Endothelial cell of umbilical vein (primary cell): ENCODE measurements around the gene EML6. TPM values are rescaled to one million over a fixed set of nuclear protein-coding genes. Genes with fewer than 3 reads are reported as not detected.

Source experiments
- BruUV-seq: library from RNA; stranded (reverse); fragments of 400-500 nt; replicated peaks from 2 replicates; lab custom pipeline; 2021; lab: Mats Ljungman, UMichigan
- CTCF ChIA-PET: fragments of 300-600, 350-600 bp; sonication (Branson Sonifier 250); formaldehyde crosslinking; loops from one replicate; lab custom pipeline; 2021; ENCODE audit warnings: antibody characterized with exemption, inconsistent platforms; lab: Charles Lee
- POLR2A ChIA-PET: fragments of 300-600, 350-600 bp; sonication (Branson Sonifier 250); formaldehyde crosslinking; loops from one replicate; lab custom pipeline; 2021; ENCODE audit warnings: antibody characterized with exemption, inconsistent platforms; lab: Charles Lee
- DNase-seq: peaks from one replicate; pipeline ENCODE4 v3.0.0-alpha.2; 2011; ENCODE audit warnings: low read depth, low spot score
- FAIRE-seq: peaks from 2 replicates; lab custom pipeline; 2011; peaks lifted over from hg19 to GRCh38; lab: Jason Lieb, UNC
- H2AFZ ChIP-seq: 2 replicates; pipeline ENCODE4 v1.6.0; 2012; ENCODE audit warnings: low read depth, low read length, control low read depth, inconsistent platforms
- H3K27ac ChIP-seq: 2 replicates; pipeline ENCODE4 v1.5.1; 2011; ENCODE audit warnings: low read depth, mild to moderate bottlenecking, control low read depth, low read length, moderate library complexity; ENCODE audit not compliant: insufficient read depth
- H3K27me3 ChIP-seq, 2 experiments: 2 replicates each; pipeline versions ENCODE4 v1.6.0 to v1.6.1; 2011; ENCODE audit warnings: low read length in 2 of 2, mixed read lengths in 1 of 2; ENCODE audit not compliant: control insufficient read depth in 2 of 2, insufficient read depth in 2 of 2
- H3K36me3 ChIP-seq, 2 experiments: 2 replicates in 1 of 2; 3 replicates in 1 of 2; pipeline ENCODE4 v1.5.1; 2011; ENCODE audit warnings: low read length in 2 of 2, mild to moderate bottlenecking in 1 of 2, moderate library complexity in 1 of 2; ENCODE audit not compliant: control insufficient read depth in 2 of 2, insufficient read depth in 2 of 2; ENCODE audit errors: extremely low read depth in 1 of 2
- H3K4me1 ChIP-seq: 3 replicates; pipeline ENCODE4 v1.5.1; 2011; ENCODE audit warnings: mild to moderate bottlenecking, low read length; ENCODE audit not compliant: control insufficient read depth, insufficient read depth; ENCODE audit errors: extremely low read depth
- H3K4me2 ChIP-seq: 2 replicates; pipeline ENCODE4 v1.6.1; 2011; ENCODE audit warnings: low read length, control low read depth, mixed read lengths; ENCODE audit not compliant: insufficient read depth
- H3K4me3 ChIP-seq, 3 experiments: fragments of 200-600 bp in 1 of 3; sonication (generic), shearing (Covaris generic) in 1 of 3; replicated peaks in 1 of 3; 2 replicates each; pipeline ENCODE4 v1.5.1; 2011 to 2016; ENCODE audit warnings: control low read depth in 3 of 3, low read length in 3 of 3, mild to moderate bottlenecking in 2 of 3, inconsistent platforms in 1 of 3, low read depth in 1 of 3, moderate library complexity in 1 of 3; ENCODE audit not compliant: insufficient read depth in 1 of 3
- H3K79me2 ChIP-seq: 2 replicates; pipeline ENCODE4 v1.6.0; 2012; ENCODE audit warnings: low read length, inconsistent platforms; ENCODE audit not compliant: control insufficient read depth, insufficient read depth
- H3K9ac ChIP-seq: replicated peaks from 2 replicates; pipeline ENCODE3; 2011; ENCODE audit warnings: low read length, control low read depth; ENCODE audit not compliant: insufficient read depth; ENCODE audit errors: extremely low read depth
- H3K9me1 ChIP-seq: replicated peaks from 3 replicates; pipeline ENCODE4 v1.6.0; 2011; ENCODE audit warnings: mild to moderate bottlenecking, low read length; ENCODE audit not compliant: control insufficient read depth, insufficient read depth; ENCODE audit errors: extremely low read depth
- H3K9me3 ChIP-seq: replicated peaks from 2 replicates; pipeline ENCODE4 v1.5.1; 2012; ENCODE audit warnings: low read length, inconsistent platforms; ENCODE audit not compliant: control insufficient read depth, insufficient read depth
- H4K20me1 ChIP-seq: replicated peaks from 2 replicates; pipeline ENCODE3; 2011; ENCODE audit warnings: mild to moderate bottlenecking, low read length; ENCODE audit not compliant: control insufficient read depth, insufficient read depth; ENCODE audit errors: extremely low read depth
- CTCF ChIP-seq, 2 donors: IDR thresholded peaks; 1 replicate in 1 of 2; 2 replicates in 1 of 2; pipeline ENCODE4 v1.5.1; 2011; ENCODE audit warnings: low read length in 2 of 2, mild to moderate bottlenecking in 2 of 2, moderate library complexity in 2 of 2, control low read depth in 1 of 2, inconsistent platforms in 1 of 2, low read depth in 1 of 2; ENCODE audit not compliant: insufficient read depth in 1 of 2; ENCODE audit errors: extremely low read depth in 1 of 2
- EZH2 ChIP-seq: IDR thresholded peaks from 2 replicates; pipeline ENCODE4 v1.6.1; 2012; ENCODE audit warnings: borderline replicate concordance, low read depth, mild to moderate bottlenecking, moderate library complexity, low read length, inconsistent platforms; ENCODE audit not compliant: severe bottlenecking
- FOS ChIP-seq: IDR thresholded peaks from 2 replicates; pipeline ENCODE4 v1.6.1; 2011; ENCODE audit warnings: mild to moderate bottlenecking, low read length, moderate library complexity, borderline replicate concordance; ENCODE audit not compliant: insufficient read depth
- GATA2 ChIP-seq: IDR thresholded peaks from 2 replicates; pipeline ENCODE4 v1.7.0; 2011; ENCODE audit warnings: low read depth, mild to moderate bottlenecking, moderate library complexity, mixed read lengths, low read length; ENCODE audit not compliant: insufficient read length, insufficient read depth
- JUN ChIP-seq: IDR thresholded peaks from 2 replicates; pipeline ENCODE4 v1.6.1; 2011; ENCODE audit warnings: borderline replicate concordance, low read depth; ENCODE audit not compliant: insufficient read length, insufficient read depth
- MAX ChIP-seq: IDR thresholded peaks from 2 replicates; pipeline ENCODE4 v1.6.1; 2011; ENCODE audit not compliant: insufficient read depth, insufficient read length
- MYC ChIP-seq: IDR thresholded peaks from one replicate; pipeline ENCODE4 v1.6.1; 2011; ENCODE audit warnings: mild to moderate bottlenecking, low read depth, low read length
- POLR2A ChIP-seq: IDR thresholded peaks from 2 replicates; pipeline ENCODE4 v1.6.1; 2012; ENCODE audit warnings: low read depth, mild to moderate bottlenecking, control low read depth, low read length
- POLR2AphosphoS5 ChIP-seq: IDR thresholded peaks from 2 replicates; pipeline ENCODE4 v1.6.1; 2012; ENCODE audit warnings: low read depth, mild to moderate bottlenecking, control low read depth, low read length, moderate library complexity; ENCODE audit not compliant: insufficient read depth
- dilution Hi-C: fragments of 300-500 bp; cut with MboI; formaldehyde crosslinking; loops from one replicate; pipeline ENCODE4 v1.15.0; 2019; ENCODE audit warnings: low sequenced_read_pairs; ENCODE audit not compliant: extremely low pct_ligation_motif_present
- intact Hi-C: fragments of 100-400 bp; cut with micrococcal nuclease; formaldehyde crosslinking; loops from one replicate; pipeline ENCODE4 v1.10.0; 2022
- polyA plus RNA-seq, 4 experiments: library from polyadenylated mRNA; depleted of rRNA in 3 of 4; stranded (reverse) in 3 of 4; unstranded in 1 of 4; fragments of >200 nt; gene quantifications; 2 replicates each; pipeline versions ENCODE4 v1.2.1 to v1.2.3, GENCODE V29; 2011 to 2012; ENCODE audit warnings: missing spikeins in 1 of 4
- total RNA-seq: library from RNA; stranded (reverse); gene quantifications from 2 replicates; pipeline ENCODE4 v1.2.3, GENCODE V29; 2021

Gene EML6
- total and polyA plus RNA-seq, 2 donors (not counting 3 experiments of a cell fraction or from before 2014, with no cell fraction given) = 0.79 to 2.1 TPM

GRCh38 chr2:54995553-54995952, 272.1 kb downstream of the EML6 start:
- H3K79me2 ChIP-seq = peaks cover 99% of the 10 kb centered on the region
- dilution Hi-C loops = no loop called here
- BruUV-seq = no TSS peak
- H3K36me3 ChIP-seq = no peaks in the 10 kb centered on the region
- H3K9me1 ChIP-seq = no peaks in the 10 kb centered on the region
- FAIRE-seq (no peak), DNase-seq (no peak)
- peaks cover 7% of the 10 kb centered on the region for H3K4me1 ChIP-seq
- no peak overlapping the region for H3K4me2 ChIP-seq
- no peaks in the 10 kb centered on the region for H3K9me3 ChIP-seq
- intact Hi-C loops = no loop called here
- no peak overlapping the region for H3K27ac ChIP-seq
- ChIA-PET POLR2A (no interaction called here), CTCF (interaction anchor here (1.1 to 1.3 kb wide), 2 partner anchors 17 to 96 kb away, joined by 3 to 7 read pairs; no protein-coding TSS in a partner anchor)
- H2AFZ ChIP-seq = no peak overlapping the region
- peaks cover 46% of the 10 kb centered on the region for H4K20me1 ChIP-seq
- no peak for TF ChIP-seq FOS
- TF ChIP-seq JUN = no peak
- no peak for TF ChIP-seq EZH2
- TF ChIP-seq GATA2 = no peak
- no peaks in the 10 kb centered on the region for H3K27me3 ChIP-seq
- H3K9ac ChIP-seq = no peak overlapping the region
- H3K4me3 ChIP-seq = no peak overlapping the region

- Histone ChIP-seq H2AFZ (no peak overlapping the region), H3K27me3 (no peaks in the 10 kb centered on the region), H3K9me3 (no peaks in the 10 kb centered on the region), H3K27ac (no peak overlapping the region), H3K4me3 (no peak overlapping the region), H3K79me2 (peaks cover 100% of the 10 kb centered on the region), H3K4me1 (peaks cover 11% of the 10 kb centered on the region), H3K4me2 (no peak overlapping the region), H3K9ac (no peak overlapping the region), H3K36me3 (no peaks in the 10 kb centered on the region), H4K20me1 (peaks cover 54% of the 10 kb centered on the region), H3K9me1 (no peaks in the 10 kb centered on the region)
- intact Hi-C loops (no loop called here), dilution Hi-C loops (no loop called here)
- no peak for DNase-seq
- no TSS peak for BruUV-seq
- TF ChIP-seq MAX (no peak), GATA2 (no peak), JUN (no peak), CTCF (IDR thresholded peaks at IDR 0.05; ENCODE audit: extremely low read depth in 1 of 2, insufficient read depth in 1 of 2, low read depth in 1 of 2, low read length in 2 of 2) (no peak), POLR2AphosphoS5 (no peak), MYC (no peak), EZH2 (no peak), POLR2A (no peak), FOS (no peak)
- ChIA-PET CTCF (no interaction called here), POLR2A (no interaction called here)
- no peak for FAIRE-seq
Measured at GRCh38 chr2:54997826-54998225, 274.4 kb downstream of the EML6 start.
